Stimulated activated CD8-positive, alpha-beta memory T cell treated with anti-CD3 and anti-CD28 coated beads, Interleukin-2, amount 100 ng/mL, for 48 hours (primary cell): ENCODE data around the gene COMP.

Experiments used
- DNase-seq, 2 donors: peaks; one replicate each; pipeline ENCODE4 v3.0.0-alpha.2; 2020; ENCODE audit warnings: low read depth in 2 of 2

COMP gene

GRCh38 chr19:18769989-18770528 lies 21.0 kb downstream of the COMP start:
- no peak for DNase-seq

- DNase-seq: no peak
Observed at GRCh38 chr19:18768997-18769891, 21.9 kb downstream of the COMP start.

- no peak for DNase-seq
Observed at GRCh38 chr19:18768046-18768771, 22.9 kb downstream of the COMP start.

- DNase-seq: no peak
Observed at GRCh38 chr19:18765224-18765623, 25.9 kb downstream of the COMP start.

GRCh38 chr19:18764591-18765051 lies 26.5 kb downstream of the COMP start:
- no peak for DNase-seq

- no peak for DNase-seq
Observed at GRCh38 chr19:18763674-18764590, 27.2 kb downstream of the COMP start.

GRCh38 chr19:18762125-18763023 lies 28.7 kb downstream of the COMP start:
- DNase-seq: no peak

GRCh38 chr19:18761531-18762110 lies 29.5 kb downstream of the COMP start:
- DNase-seq: no peak

GRCh38 chr19:18760440-18761383 lies 30.4 kb downstream of the COMP start:
- no peak for DNase-seq

GRCh38 chr19:18759995-18760426 lies 31.1 kb downstream of the COMP start:
- no peak for DNase-seq

GRCh38 chr19:18759304-18759994 lies 31.7 kb downstream of the COMP start:
- no peak for DNase-seq

- no peak for DNase-seq
Observed at GRCh38 chr19:18756896-18757295, 34.2 kb downstream of the COMP start.

GRCh38 chr19:18754501-18754900 lies 36.6 kb downstream of the COMP start:
- DNase-seq: no peak

- no peak for DNase-seq
Observed at GRCh38 chr19:18751571-18751970, 39.5 kb downstream of the COMP start.

GRCh38 chr19:18750295-18750970 lies 40.7 kb downstream of the COMP start:
- no peak for DNase-seq

- no peak for DNase-seq
Observed at GRCh38 chr19:18749362-18750231, 41.5 kb downstream of the COMP start.
